Inflammatory macrophage treated with lipopolysaccharide for 1 hour (primary cell): ENCODE data around the gene PRSS22.

Source experiments
- DNase-seq, 2 donors: peaks; one replicate each; pipeline ENCODE4 v3.0.0-alpha.2; 2020 to 2022

PRSS22 gene

DNA sequence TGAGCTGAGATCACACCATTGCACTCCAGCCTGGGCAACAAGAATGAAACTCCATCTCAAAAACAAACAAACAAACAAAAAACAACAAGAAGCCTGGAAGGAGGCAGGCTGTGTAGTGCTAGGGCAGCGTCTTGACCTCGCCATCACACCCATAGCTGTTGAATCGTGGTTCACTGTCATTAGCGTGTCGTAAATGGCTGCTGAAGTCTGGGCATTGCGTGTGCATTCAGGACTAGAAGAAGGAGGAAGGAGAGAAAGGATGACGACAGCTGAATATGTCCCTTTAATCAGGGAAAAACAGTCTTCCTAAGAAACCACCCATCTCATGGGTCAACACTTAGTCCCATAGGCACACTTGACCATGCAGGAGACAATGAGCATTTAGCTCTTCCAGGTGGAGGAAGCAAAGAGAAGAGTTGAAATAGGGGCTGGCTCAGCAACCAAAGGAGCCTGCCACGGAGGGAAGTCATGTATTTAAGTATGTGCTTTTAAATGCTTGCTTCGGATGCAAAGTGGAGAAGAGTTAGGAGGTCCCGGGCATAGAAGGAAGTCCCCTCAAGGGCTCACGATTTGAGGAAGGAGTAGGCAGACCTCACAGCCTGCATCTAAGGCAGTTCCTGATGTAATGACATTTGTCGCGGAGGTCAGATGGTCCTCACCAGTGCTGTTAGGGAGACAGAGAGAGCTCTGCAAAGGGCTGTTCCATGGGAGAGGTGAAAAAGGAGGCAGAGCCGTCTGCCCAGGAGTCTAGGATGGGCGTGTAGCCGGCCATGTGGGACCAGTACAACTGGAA, 8.8 kb downstream of the PRSS22 start:
- peak in 1 of 2 donors; percentile 62 for DNase-seq

DNA sequence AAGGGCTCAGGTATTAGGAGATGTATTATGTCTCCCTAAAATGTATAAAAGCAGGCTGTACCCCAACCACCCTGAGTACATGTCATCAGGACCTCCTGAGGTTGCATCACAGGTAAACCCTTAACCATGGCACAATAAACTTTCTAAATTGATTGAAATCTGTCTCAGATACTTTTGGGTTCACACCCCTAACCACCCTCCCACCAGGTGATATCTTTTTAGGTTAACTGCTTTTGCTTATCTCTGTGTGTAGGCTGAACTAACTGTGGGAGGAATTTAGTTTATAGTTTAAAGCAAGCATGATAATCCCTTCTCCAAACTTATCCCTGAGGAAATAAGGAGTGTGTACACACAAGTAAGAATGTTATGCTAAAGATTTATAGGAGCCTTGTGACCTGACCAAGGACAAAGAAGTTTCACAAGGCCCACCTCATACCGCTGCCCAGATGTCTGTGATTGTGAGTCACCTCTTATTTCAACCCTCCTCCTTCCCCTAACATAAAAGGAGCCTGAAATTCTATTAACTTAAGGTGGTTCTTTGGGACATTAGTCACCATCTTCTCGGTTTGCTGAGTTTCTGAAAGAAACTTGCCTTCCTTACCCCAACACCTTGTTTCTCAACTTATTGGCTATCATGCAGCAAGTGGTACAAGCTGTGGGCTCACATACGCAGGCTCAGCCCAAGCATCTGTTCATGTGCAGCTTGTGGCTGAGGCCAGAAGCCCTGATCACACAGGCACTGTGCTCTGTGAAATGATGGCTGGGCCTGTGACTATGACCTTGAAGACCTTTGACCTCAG, 11.3 kb downstream of the PRSS22 start:
- DNase-seq: peak in 1 of 2 donors; percentile 47

- no peak for DNase-seq
Measured at GRCh38 chr16:2845116-2845515, 12.9 kb downstream of the PRSS22 start.

DNA sequence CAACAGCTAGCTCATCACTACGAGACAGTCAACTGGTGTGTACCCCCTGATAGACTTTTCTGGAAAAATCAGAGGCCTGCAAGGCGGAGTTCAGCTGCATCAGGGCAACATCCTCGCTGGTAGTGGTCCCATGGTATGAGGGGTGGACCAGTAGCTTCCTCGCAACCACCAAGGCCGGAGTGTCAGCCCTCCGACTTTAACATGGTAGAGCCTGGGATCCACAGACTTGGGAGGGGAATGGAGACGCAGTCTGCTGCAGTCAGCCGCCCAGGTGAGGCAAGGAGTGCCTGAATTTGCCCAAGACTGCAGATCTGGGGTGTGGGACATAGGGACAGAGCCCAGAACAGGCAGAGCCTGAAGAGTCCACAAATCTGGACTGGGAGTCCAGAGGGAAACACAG, 14.4 kb downstream of the PRSS22 start:
- DNase-seq: no peak

- peak; percentile 51 to 74 for DNase-seq
Measured at GRCh38 chr16:2842340-2843000, 15.5 kb downstream of the PRSS22 start.

GRCh38 chr16:2841606-2842339, 16.2 kb downstream of the PRSS22 start:
- DNase-seq: no peak

GRCh38 chr16:2840914-2841313, 17.1 kb downstream of the PRSS22 start:
- no peak for DNase-seq

DNA sequence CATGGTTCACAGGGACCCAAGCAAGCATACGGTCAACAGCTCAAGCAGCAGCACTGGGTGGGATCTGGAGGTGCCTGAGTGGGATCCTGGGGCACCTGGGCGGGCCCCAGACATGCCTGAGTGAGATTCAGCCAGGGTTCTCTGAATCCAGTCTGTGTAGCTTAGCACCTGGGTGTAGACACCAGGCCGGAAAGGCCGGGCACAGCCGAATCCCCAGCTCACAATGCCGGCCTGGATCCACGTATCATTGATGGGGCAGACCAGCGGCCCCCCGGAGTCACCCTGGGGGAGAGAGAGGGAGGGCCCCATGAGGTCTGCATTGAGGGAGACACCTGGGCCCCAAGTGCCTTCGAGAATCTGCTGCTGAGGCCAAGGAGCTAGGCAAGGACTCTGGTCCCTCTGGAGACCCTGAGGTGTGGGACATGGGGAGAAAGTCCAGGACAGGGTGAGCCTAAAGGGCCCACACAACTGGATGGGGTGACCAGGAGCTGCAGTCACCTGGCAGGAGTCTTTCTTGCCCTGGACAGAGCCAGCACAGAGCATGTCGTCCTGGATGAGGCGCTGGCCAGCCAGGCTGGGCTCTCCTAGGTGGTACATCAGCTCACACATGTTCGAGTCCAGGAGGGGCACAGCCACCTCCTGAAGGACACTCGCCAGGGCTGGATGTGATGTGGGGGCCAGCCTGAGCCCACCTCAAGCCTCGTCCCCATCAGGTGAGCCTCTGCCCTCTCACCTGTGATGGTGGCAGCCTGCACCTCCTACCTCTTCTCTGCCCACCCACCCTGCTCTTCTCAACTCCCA, 18.1 kb downstream of the PRSS22 start:
- no peak for DNase-seq

DNA sequence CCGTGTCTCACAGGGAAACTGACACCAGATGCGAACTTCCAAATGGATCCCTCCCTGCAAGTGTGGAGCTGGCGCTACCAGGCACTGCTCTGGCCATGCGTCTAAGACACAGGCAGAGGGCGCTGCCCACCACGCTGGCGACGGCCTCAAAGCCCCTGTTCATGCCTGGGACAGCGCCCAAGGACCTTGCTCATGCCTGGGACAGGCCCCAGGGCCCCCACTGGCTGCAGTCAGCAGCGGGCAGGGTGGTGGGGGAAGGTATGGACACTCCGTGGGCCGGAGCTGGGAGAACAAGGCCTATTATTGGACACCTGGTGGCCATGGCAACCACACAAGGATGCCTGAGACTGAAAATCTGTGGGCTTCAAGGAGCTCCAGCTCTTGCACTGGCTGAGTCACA, 19.0 kb downstream of the PRSS22 start:
- peak; percentile 58 to 70 for DNase-seq

DNA sequence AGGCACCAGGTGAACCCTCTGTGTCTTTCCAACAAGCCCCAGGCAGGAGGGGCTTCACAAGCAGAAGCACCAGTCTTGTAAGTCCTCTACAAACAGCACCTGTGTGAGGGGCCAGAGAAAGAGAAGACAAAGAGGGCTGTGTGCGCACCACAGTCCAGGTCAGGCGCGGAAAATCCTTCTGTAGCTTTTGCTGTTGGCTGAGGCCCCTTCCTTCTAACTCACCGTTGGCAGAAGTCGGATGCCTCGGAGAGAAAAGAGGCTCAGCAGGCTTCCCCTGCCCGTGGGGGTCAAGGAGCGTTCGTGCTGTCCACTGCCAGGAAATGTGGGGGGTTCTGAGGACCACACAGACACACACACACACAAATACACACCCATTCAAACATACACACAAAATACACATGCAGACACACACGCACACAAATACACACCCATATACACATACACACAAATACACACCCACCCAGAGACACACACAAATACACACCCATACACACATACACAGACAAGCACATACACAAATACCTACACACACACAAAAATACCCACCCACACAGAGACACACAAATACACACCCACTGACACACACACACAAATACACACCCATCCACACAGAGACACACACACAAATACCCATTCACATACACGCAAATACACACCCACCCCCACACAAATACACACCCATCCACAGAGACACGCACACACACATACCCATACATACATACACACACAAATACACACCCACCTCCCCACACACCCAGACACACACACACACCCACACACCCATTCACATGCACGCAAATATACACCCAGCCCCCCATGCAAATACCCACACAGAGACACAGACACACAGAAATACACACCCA, 21.1 kb downstream of the PRSS22 start:
- DNase-seq: no peak

DNA sequence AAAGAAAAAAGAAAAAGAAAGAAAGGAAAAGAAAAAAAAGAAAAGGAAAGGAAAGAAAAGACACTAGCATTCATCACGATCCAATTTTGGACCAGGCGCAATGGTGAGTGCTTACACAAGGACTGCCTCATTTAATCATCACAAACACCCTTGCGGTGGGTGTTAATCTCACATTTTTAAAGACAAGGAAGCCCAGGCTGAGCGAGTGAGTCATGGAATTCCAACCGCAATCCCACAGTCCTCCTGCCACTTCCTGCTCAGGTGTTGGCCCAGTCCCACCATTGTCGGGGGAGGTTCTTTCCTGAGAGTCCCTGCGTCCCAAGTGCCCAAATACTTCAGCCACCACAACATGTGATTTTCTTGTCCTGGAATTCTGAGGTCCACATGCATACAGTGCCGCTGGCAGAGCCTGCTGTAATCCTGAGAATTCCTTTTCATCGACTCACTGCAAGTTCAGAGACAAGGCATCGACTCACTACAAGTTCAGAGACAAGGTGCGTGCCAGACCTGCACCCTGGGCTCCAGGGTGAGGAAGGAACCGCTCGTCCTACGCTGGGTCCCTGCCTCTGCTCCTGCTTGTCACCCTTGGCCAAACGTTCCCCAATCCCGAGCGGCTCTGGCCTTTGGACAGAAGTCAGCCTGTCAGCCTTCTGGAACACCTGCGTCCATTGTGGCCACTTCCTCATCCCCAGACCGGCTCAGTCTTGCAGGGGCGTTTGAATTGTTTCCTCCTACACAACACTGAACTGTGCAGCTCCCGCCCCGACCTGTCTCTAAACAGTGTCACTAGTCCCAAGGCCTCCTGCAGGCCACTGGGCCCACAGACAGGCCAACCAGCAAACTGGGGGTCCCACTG, 22.1 kb downstream of the PRSS22 start:
- no peak for DNase-seq

DNA sequence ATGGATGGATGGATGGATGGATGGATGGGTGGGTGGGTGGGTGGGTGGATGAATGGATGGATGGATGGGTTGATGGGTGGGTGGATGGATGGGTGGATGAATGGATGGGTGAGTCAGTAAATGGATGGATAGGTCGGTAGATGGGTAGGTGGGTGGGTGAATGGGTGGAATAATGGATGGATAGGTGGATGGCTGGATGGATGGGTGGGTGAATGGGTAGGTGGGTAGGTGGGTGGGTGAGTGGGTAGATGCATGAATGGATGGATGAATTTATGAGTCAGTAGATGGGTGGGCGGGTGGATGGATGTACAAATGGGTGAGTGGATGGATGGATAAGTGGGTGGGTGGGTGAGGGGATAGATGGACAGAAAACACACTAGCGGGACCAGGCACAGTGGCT, 23.0 kb downstream of the PRSS22 start:
- DNase-seq: no peak

- DNase-seq: peak in 1 of 2 donors; percentile 73
Measured at GRCh38 chr16:2833776-2834175, 24.2 kb downstream of the PRSS22 start.

GRCh38 chr16:2831203-2831602, 26.8 kb downstream of the PRSS22 start:
- DNase-seq: no peak

DNA sequence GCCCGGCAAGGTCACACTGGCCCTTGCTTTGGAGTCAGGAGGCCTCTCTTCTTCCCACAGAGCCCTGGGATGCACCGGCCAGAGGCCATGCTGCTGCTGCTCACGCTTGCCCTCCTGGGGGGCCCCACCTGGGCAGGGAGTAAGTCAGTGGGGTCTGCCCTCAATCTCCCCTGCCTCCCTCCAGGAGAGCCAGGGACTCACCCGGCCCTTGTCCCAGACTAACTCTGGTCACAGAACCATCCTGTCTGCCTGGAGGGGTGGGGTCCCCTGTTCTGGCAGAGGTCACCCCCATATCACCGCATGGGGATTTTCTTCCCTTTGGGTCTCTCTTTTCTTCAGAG, 27.6 kb downstream of the PRSS22 start:
- DNase-seq: no peak

DNA sequence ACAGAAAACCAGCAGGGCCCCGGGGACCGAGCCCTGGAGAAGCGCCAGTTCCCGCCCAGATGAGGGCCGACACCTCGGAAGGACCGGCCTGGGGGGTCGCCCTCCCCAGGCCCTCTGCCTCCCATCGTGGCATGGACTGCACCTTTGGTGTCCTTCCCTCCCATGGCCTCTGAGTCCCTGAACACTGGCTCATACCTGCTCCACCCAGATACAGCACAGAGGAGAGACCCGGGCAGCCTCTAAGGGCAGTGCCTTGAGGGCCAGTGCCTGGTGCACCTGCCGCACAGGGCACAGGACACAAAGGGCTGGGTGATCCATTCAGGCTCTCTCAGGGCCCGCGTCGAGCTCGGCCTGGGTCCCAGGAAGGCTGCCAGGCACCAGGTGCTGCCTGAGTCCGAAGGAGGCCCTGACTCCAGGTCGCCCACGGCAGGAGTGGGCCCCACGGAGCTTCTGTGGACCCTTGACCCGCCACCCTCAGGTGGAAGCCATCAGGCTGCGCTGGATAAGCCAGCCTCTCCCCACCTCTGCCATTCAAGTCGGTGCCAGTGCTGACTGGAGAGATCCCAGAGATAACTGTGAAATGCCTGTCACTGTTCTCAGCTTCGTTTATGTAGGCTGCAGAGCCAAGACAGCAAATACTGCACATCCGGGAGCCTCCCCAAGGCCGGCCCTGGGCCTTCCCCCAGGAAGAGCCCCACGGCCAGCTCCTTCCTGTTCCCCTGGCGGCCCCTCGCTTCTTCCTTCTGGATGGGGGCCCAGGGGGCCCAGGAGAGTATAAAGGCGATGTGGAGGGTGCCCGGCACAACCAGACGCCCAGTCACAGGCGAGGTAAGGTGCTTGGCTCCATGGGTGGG, 28.2 kb downstream of the PRSS22 start, which contains the start of gene ZG16B:
ZG16B (plus strand) TSS at position 803 of the 854 bp plus-strand sequence. CDS start 139 bp downstream, outside the sequence.
- DNase-seq: peak in 1 of 2 donors; percentile 15

- DNase-seq: no peak
Measured at GRCh38 chr16:2828876-2829430, 29.0 kb downstream of the PRSS22 start.

GRCh38 chr16:2828521-2828840, 29.5 kb downstream of the PRSS22 start:
- no peak for DNase-seq
